ENCODE measurements around the gene MORN1.
A peak's percentile ranks its signal among the peaks of the same experiment; 100 is the strongest.

GRCh38 chr1:2412395-2412772 lies 21.0 kb upstream of the MORN1 start, which contains the start of gene PEX10:
- no peak for TF ChIP-seq REST (IDR thresholded peaks at IDR 0.05; ENCODE audit: low read depth)
- TF ChIP-seq EGR1 (IDR thresholded peaks at IDR 0.05) = peak; percentile 76
- TF ChIP-seq EP300 (IDR thresholded peaks at IDR 0.05; ENCODE audit: borderline replicate concordance) = no peak
- peak; percentile 98 for TF ChIP-seq CREB1 (IDR thresholded peaks at IDR 0.05; ENCODE audit: low read depth)
- 0 out of 2 replicates have a peak, but pooled peaks have one; percentile 50 for TF ChIP-seq YY1 (IDR thresholded peaks at IDR 0.05; ENCODE audit: low read depth)
- TF ChIP-seq TAF1 (IDR thresholded peaks at IDR 0.05; ENCODE audit: low read depth) = no peak
- no peak for TF ChIP-seq RAD21 (IDR thresholded peaks at IDR 0.05; ENCODE audit: low read depth)
- no peak for TF ChIP-seq TCF12 (IDR thresholded peaks at IDR 0.05; ENCODE audit: low read depth)
- no peak for TF ChIP-seq NFIC (IDR thresholded peaks at IDR 0.05)
- TF ChIP-seq FOXM1 (IDR thresholded peaks at IDR 0.05; ENCODE audit: borderline replicate concordance, low read depth) = no peak
